Measurements from ENCODE around the gene BSN. TPM values are rescaled to one million over a fixed set of nuclear protein-coding genes. Genes with fewer than 3 reads are reported as not detected.

BSN gene
- total RNA-seq, 2 donors from 2014 or later: 0.13 to 0.22 TPM

DNA sequence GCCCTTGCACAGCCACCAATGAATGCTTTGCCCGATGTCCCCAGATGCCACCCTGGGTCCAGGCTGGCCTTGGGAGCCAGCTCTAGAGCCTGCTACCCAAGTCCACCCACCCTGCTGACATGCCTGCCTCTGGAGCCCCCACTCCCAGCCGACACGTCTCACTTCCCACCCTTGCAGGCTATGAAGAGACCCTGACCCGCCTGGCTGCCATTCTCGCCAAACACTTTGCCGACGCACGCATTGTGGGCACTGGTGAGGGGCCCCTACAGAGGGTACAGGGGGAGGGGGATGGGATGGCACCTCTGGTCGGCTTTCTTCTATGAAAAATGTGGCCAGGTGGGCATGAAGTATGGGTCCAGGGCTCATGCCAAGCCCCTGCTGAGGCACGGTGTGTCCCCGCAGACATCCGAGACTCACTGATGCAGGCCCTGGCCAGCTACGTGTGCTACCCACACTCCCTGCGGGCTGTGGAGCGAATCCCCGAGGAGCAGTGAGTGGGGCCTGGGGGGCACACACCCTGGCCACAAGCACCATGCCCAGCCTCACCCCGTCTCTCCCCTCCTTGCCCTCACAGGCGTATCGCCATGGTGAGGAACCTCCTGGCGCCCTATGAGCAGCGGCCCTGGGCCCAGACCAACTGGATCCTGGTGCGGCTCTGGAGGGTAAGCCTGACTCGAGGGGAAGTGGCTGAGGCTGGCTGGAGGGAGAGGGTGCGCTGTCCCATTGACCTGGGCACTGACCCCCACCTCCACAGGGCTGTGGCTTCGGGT is 159.2 kb downstream of the BSN start:
- no peaks in the 10 kb centered on the region for H3K9me3 Mint-ChIP-seq
- peaks cover 7% of the 10 kb centered on the region for H3K36me3 Mint-ChIP-seq (ENCODE audit: low read depth)
- ATAC-seq (replicated peaks): no peak
- H3K4me3 Mint-ChIP-seq: no peak overlapping the region
- no peak overlapping the region for H3K27ac Mint-ChIP-seq
- peaks cover 1% of the 10 kb centered on the region for H3K4me1 Mint-ChIP-seq
- H3K27me3 Mint-ChIP-seq: no peaks in the 10 kb centered on the region

DNA sequence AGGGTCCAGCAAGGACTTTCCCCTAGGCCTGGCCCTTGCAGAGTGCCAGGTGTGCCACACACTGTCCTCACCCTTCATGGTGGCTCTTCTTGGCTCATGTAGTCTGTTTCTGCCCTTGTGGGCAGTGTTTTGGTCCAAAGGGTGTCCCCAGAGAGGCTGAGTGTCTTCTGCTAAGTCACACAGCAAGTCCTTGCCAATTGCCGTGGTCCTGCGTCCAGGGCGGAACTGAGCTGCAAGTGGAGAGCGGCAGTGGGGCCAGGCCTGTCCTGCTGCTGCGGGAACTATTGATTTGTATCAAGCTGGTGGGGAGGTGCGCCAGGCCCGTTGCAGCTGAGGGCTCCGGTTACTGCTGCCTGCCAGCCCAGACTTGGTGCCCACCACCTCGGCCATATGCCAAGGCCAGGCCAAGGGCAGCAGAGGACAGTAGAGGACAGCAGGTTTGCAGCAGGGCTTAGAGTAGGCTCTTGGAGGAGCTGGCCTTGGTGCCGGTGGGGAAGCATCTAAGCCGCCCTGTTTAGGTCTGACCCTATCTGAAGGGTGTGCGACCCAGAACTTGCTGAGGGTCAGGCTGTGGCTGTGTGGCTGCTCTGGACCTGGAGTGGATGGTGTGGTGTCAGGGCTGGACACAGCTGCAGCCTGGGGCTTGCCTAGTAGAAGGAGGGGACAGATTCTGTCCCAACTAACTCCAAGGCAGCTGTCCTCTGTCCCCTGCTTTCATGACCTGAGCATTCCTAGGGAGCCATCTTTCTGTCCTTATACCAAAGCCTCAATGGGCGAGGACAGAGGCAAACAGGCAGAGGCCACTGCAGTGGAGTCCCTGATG is 160.7 kb downstream of the BSN start:
- Mint-ChIP-seq H3K27ac (peak overlapping the region; percentile 63), H3K27me3 (no peaks in the 10 kb centered on the region), H3K36me3 (ENCODE audit: low read depth) (peaks cover 11% of the 10 kb centered on the region), H3K4me3 (no peak overlapping the region), H3K9me3 (no peaks in the 10 kb centered on the region), H3K4me1 (peaks cover 8% of the 10 kb centered on the region)
- ATAC-seq (replicated peaks): no peak

DNA sequence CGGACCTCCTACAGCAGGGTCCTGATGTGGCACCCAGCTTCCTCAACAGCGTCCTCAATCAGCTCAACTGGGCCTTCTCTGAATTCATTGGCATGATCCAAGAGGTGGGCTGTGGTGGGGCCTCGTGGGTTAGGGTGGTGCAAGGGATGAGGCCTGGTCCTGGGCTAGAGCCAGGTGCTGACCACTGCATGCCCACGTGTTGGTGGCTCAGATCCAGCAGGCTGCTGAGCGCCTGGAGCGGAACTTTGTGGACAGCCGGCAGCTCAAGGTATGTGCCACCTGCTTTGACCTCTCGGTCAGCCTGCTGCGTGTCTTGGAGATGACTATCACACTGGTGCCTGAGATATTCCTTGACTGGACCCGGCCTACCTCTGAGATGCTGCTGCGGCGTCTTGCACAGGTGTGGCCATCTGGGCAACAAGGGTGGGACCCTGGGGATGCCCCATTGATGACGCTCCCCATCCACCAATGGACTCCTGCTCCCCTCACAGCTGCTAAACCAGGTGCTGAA is 161.4 kb downstream of the BSN start:
- Mint-ChIP-seq H3K27me3 (no peaks in the 10 kb centered on the region), H3K36me3 (ENCODE audit: low read depth) (peaks cover 13% of the 10 kb centered on the region), H3K4me3 (no peak overlapping the region), H3K9me3 (no peaks in the 10 kb centered on the region), H3K27ac (no peak overlapping the region), H3K4me1 (peaks cover 8% of the 10 kb centered on the region)
- ATAC-seq (replicated peaks): no peak

DNA sequence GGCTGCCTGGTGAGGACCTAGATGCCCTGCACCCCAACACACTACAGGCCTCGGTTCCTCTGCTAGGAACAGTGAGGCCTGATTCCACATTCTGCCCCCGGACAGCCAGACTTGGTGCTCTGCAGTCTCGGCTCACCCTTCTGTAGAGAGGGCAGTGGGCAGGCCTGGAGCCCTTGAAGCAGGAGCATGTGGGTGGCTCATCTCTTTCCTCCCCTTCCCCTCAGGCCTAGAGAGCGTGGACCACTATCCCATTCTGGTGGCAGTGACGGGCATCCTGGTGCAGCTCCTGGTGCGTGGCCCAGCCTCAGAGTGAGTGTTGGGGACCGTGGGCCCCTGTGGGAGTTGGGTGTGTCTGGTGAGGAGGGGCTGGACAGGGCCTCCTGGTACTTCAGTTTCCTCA is 161.9 kb downstream of the BSN start:
- Mint-ChIP-seq H3K27me3 (no peaks in the 10 kb centered on the region), H3K27ac (no peak overlapping the region)
- ATAC-seq (replicated peaks): no peak

DNA sequence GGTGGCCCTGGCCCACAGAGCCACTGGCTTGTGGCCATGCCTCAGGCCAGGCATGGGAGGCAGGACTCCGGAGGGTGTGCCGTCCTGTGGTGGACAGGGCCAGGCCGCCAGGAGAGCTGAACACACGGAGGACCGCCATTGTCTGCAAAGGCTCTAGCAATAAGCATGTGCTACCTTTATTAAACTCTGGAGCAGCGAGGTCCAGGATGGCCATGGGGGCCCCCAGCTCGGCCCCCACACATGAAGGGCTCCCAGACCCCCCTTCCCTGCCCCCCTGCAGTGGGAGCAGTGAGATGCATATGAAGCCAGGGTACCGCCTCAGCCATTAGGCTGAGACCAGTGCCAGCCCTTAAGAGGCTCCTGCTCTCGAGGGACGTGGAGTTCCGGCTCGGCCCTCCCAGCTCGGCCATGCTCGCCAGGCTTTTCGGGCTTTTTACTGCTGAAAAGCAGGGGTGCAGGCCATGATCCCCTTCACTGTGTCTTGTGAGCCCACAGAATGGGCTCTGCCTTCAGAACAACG is 162.5 kb downstream of the BSN start:
- H3K36me3 Mint-ChIP-seq (ENCODE audit: low read depth): peaks cover 22% of the 10 kb centered on the region
- H3K27ac Mint-ChIP-seq: no peak overlapping the region
- no peak overlapping the region for H3K4me3 Mint-ChIP-seq
- no peaks in the 10 kb centered on the region for H3K27me3 Mint-ChIP-seq
- peaks cover 8% of the 10 kb centered on the region for H3K4me1 Mint-ChIP-seq
- no peaks in the 10 kb centered on the region for H3K9me3 Mint-ChIP-seq
- no peak for ATAC-seq (replicated peaks)

More for the DNA sequence above, 161.9 kb downstream of the BSN start:
- no peaks in the 10 kb centered on the region for H3K9me3 Mint-ChIP-seq
- peaks cover 8% of the 10 kb centered on the region for H3K4me1 Mint-ChIP-seq
- H3K4me3 Mint-ChIP-seq: no peak overlapping the region
- peaks cover 18% of the 10 kb centered on the region for H3K36me3 Mint-ChIP-seq (ENCODE audit: low read depth)

DNA sequence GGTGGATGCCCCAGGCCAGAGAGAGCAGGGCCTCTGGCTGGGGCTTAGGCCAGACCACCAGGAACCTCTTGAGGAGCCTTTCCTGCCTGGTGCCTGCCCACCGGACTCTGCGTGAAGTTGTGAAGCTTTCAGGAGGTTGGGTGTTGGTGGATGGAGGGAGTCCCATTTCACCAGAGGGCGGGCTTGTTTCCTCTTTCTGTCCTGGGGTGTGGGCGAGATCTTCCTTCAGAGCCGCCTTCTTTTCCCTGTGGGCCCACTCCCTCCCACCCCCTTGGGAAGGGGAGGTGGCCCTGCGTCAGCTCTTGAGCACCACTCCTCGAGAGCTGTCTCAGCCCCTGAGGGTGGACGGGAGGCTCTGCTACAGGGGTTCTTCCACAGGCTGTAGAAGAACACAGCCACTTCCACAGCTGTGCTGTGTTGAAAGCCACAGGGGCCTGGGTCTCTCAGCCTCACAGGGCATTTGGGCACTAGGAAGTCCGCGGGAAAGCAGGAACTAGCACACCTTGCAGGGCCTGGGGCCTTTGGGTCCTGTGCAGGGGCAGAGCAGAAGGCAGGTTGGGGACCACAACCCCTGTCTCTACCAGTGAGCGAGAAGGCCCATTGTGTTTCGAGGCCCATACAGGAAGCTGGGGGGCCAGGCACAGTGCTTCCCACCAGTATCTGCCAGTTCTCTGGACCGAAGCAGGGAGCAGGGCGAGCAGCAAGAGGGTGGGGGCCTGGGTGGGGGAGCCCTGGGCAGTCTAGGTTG is 163.1 kb downstream of the BSN start:
- H3K27me3 Mint-ChIP-seq: no peaks in the 10 kb centered on the region
- peaks cover 26% of the 10 kb centered on the region for H3K36me3 Mint-ChIP-seq (ENCODE audit: low read depth)
- no peaks in the 10 kb centered on the region for H3K9me3 Mint-ChIP-seq
- H3K27ac Mint-ChIP-seq: no peak overlapping the region
- no peak for ATAC-seq (replicated peaks)
- H3K4me1 Mint-ChIP-seq: peaks cover 8% of the 10 kb centered on the region
- H3K4me3 Mint-ChIP-seq: peak overlapping the region; percentile 10

DNA sequence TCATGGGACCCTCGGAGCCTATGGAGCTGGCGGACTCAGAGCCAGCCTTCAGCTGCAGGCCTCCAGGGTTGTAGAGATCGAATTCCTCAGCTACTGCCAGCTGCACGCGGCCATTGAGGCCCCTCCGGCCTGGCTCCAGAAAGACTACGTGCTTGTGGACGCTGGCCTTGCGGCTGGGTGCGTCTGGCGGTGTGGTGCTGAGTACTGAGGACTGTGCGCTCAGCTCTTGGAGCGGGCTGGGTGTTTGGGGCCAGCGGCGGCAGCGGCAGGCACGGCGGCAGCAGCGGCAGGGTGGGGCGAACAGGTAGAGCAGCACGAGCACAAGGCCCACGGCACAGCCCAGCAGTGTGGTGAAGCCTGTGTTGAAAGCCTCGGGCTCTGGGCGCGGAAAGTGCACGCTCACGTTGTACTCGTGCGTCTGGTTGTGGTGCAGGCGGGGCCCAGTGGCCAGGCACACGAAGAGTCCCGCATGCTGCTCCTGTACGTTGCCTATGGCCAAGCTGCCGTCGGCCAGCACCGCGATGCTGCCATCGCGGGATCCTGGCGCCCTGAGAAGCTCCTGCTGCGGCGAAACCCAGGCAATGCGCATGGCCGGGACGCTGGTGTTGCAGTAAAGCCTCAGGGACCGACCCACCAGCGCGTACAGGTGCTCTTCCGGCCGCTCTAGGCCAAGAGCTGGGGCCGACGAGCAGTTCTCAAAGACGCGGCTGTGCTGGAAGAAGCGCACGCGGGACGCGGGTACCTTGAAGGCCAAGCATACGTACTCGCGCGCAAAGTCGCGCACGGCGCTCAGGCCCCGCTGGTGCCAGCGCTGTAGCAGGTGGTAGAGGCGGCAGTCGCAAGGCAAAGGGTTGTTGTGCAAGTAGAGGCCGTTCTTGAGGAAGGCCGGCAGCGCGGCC is 163.9 kb downstream of the BSN start:
- Mint-ChIP-seq H3K9me3 (no peaks in the 10 kb centered on the region), H3K27ac (no peak overlapping the region), H3K4me1 (peaks cover 8% of the 10 kb centered on the region), H3K36me3 (ENCODE audit: low read depth) (peaks cover 35% of the 10 kb centered on the region), H3K4me3 (peak overlapping the region; percentile 81), H3K27me3 (no peaks in the 10 kb centered on the region)
- ATAC-seq (replicated peaks): no peak

DNA sequence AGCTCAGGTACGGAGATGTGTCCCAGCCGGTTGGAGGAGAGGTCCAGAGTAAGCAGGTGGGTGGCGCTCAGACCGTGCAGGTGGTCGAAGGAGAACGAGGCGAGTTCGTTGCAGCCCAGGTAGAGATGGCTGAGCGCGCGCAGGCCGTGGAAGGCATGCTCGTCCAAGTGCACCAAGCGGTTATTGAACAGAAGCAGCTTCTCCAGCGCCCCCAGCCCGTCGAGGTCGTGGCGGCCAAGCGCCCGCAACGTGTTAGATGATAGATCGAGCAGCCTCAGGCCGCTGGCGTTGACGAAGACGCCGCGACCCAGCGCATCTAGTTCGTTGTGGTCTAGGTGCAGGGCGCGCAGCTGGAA is 164.6 kb downstream of the BSN start:
- peaks cover 8% of the 10 kb centered on the region for H3K4me1 Mint-ChIP-seq
- peak overlapping the region; percentile 81 for H3K4me3 Mint-ChIP-seq
- no peak for ATAC-seq (replicated peaks)
- no peaks in the 10 kb centered on the region for H3K27me3 Mint-ChIP-seq
- H3K36me3 Mint-ChIP-seq (ENCODE audit: low read depth): peaks cover 38% of the 10 kb centered on the region
- no peak overlapping the region for H3K27ac Mint-ChIP-seq
- no peaks in the 10 kb centered on the region for H3K9me3 Mint-ChIP-seq

DNA sequence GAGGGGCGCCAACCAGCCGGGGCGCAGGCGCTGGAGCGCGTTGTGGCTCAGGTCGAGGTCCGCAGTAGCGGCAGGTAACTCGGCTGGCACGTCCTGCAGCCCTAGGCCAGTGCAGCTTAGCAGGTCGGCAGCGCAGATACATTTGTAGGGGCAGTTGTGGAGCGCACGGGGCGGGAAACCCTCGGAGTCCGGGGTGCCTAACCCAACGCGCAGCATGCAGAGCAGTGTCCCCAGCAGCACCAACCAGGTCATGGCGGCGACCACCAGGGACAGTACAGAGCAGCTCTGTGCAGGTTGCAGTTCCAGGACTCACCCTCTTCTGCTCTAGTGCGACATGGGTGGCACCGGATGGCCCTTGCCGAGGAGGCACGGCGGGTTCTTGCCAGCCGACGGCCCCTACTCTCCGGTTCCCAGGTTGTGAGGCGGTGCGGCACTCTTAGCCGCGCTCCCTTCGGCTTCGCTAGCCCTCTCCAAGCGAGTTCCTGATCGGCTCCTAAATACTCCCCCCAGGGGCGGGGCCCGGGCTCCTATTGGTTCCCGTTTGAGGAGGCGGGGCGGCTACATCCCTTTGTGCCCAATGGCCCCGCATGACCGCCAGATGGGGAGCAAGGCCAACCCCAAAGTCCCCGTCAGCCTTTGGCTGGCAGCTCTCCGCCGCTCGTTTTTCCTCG is 165.1 kb downstream of the BSN start, which contains the start of gene AMIGO3:
Gene AMIGO3, minus strand, starts transcription at position 471 of the 671 bp plus-strand sequence. Its CDS starts 219 bp downstream, at position 252.
- no peaks in the 10 kb centered on the region for H3K9me3 Mint-ChIP-seq
- no peak within 1 kb of the TSS for H3K27ac Mint-ChIP-seq
- H3K27me3 Mint-ChIP-seq: no peaks in the 10 kb centered on the region
- H3K4me3 Mint-ChIP-seq: peak within 1 kb of the TSS; percentile 81
- peaks cover 8% of the 10 kb centered on the region for H3K4me1 Mint-ChIP-seq
- H3K36me3 Mint-ChIP-seq (ENCODE audit: low read depth): peaks cover 41% of the 10 kb centered on the region
- ATAC-seq (replicated peaks): peak; percentile 65

Other genes starting within 250 kb of the BSN start
- 10 to 100 TPM; 69.1 to 69.2 TPM for gene USP4, start 214.4 kb upstream of the BSN start, total RNA-seq
- gene GPX1, start 196.1 kb upstream of the BSN start, total RNA-seq: 100 to 1,000 TPM; 133 to 221 TPM
- gene RHOA, start 142.5 kb upstream of the BSN start, total RNA-seq: 100 to 1,000 TPM; 298 to 453 TPM
- 10 to 100 TPM; 14.3 to 18.0 TPM for gene TCTA, start 142.1 kb upstream of the BSN start, total RNA-seq
- 1 to 10 TPM; 1.9 to 2.5 TPM for gene AMT, start 132.0 kb upstream of the BSN start, total RNA-seq
- gene NICN1, start 125.2 kb upstream of the BSN start, total RNA-seq: 10 to 100 TPM in 1 of 2 donors, 1 to 10 TPM in 1; 6.7 to 11.6 TPM
- gene DAG1, start 84.2 kb upstream of the BSN start, total RNA-seq: 10 to 100 TPM in 1 of 2 donors, 1 to 10 TPM in 1; 7.0 to 12.3 TPM
- gene APEH, start 119.9 kb downstream of the BSN start, total RNA-seq: 100 to 1,000 TPM in 1 of 2 donors, 10 to 100 TPM in 1; 88.6 to 184 TPM
- gene MST1, start 135.0 kb downstream of the BSN start, total RNA-seq: 10 to 100 TPM in 1 of 2 donors, 1 to 10 TPM in 1; 8.4 to 28.2 TPM
- 10 to 100 TPM; 22.8 to 44.5 TPM for gene RNF123, start 135.1 kb downstream of the BSN start, total RNA-seq
- gene AMIGO3, start 165.2 kb downstream of the BSN start, total RNA-seq: under 1 TPM in 1 of 2 donors, not detected in 1; 0.29 TPM
- gene GMPPB, start 169.5 kb downstream of the BSN start, total RNA-seq: 10 to 100 TPM; 22.4 to 38.7 TPM
- 10 to 100 TPM; 26.3 to 37.2 TPM for gene IP6K1, start 232.1 kb downstream of the BSN start, total RNA-seq
- gene CDHR4, start 245.4 kb downstream of the BSN start, total RNA-seq: under 1 TPM in 1 of 2 donors, not detected in 1; 0.40 TPM
- under 1 TPM; 0.26 to 0.32 TPM for gene INKA1, start 248.8 kb downstream of the BSN start, total RNA-seq